C1 segment of cervical spinal cord (tissue), 14 donors: ENCODE data around the gene DYNLL2.
"Not testable (repeated sequence)": the region's sequence is repeated elsewhere in the genome, so short reads cannot be mapped to it uniquely, and the experiment has no call there.

ENCODE experiments used
- DNase-seq, 14 donors: peaks; one replicate each; lab custom pipeline; 2025; lab: John Stamatoyannopoulos, UW

DYNLL2 gene

DNA sequence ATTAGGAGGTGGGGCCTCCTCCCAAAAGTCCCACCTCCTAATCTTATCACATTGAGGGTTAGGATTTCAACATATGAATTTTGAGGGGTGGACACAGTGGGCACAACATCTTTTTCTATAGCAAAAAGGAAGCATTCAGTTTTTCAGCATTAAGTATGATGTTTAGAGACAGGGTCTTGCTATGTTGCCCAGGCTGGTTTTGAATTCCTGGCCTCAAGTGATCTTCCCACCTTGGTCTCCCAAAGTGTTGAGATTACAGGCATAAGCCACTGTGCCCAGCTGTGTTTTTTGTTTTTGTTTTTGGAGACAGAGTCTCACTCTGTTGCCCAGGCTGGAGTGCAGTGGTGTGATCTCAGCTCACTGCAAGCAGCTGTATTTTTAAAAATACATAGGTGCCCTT lies 18.7 kb downstream of the DYNLL2 start:
- DNase-seq: not testable (repeated sequence)

DNA sequence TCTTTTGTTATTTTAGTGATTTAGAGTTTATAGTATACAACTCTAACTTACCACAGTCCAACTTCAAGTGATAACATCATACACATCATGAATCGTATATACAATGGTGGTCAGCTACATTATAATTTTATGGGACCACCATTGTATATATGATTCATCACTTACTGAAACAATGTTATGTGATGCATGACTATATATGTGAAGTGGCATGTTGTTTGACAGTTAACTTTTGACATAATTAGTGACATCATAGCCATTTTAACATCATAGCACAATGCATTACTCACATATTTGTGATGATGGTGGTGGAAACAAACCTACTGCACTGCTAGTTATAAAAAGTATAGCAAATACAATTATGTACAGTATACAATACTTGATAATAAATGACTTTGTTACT lies 21.9 kb downstream of the DYNLL2 start:
- DNase-seq: no peak

DNA sequence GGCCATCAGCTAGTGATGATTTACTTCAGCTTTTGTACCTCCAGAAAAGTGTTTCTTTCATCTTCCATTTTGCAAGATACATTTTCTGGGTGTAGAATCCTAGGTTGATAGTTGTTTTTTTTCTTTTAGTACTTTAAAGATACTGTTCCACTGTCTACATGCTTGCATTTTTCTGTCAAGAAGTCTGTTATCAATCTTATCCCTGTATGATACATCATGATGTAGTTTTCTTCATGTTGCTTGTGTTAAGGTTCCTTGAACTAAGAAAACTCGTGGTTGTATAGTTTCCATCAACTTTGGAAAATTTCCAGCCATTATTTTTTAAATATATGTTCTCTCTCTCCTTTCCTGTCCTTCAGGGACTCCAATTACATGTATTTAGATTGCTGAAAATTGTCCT lies 24.1 kb downstream of the DYNLL2 start:
- no peak for DNase-seq

DNA sequence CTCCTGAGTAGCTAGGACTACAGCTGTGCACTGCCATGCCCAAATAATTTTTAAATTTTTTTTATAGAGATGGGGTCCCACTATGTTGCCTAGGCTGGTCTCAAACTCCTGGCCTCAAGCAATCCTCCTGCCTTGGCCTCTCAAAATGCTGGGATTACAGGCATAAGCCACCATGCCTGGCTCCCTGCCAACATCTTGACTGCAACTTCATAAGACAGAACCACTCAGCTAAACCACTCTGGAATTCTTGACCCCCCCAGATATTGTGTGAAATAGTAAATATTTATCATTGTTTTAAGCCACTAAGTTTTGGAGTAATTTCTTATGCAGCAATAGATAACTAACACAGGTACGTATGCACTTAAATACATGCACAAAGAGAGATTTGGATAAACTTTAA lies 26.0 kb downstream of the DYNLL2 start:
- DNase-seq: no peak

DNA sequence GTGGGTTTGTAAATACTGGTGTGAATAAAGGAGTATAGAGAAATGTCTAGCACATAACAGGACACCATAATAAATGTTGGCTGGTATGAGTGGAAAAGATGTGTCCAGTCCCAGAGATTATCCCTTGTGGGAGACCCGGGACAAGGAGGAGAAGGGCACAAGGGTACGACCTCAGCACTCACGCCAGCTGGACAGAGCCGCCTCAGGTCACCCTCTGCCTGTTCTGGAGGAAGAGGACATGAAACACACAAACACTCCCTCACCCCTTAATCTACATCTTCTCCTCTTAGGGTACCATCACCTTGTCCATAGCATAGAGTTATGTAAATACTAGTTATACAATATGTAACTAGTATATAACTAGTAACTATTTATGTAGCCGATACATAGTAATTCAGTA lies 26.8 kb downstream of the DYNLL2 start:
- no peak for DNase-seq

DNA sequence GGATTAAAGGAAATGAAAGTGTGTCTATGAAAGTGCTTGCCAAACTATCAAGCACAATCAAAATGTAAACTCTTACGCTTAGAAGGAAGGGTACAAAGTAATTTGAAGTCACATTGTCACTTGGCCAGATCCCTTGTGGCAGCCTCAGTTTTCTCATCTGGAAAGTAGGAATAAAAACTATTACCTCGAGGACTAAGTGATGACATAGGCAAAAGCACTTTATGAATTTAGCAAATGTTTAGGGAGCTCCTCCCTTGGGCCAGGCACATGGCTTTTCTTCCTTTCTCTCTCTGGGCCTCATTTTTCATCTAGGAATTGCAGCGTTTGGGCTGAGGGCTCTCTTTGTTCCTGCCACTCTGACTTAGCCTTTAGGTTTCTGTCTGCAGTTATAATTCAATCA lies 28.5 kb downstream of the DYNLL2 start:
- no peak for DNase-seq

DNA sequence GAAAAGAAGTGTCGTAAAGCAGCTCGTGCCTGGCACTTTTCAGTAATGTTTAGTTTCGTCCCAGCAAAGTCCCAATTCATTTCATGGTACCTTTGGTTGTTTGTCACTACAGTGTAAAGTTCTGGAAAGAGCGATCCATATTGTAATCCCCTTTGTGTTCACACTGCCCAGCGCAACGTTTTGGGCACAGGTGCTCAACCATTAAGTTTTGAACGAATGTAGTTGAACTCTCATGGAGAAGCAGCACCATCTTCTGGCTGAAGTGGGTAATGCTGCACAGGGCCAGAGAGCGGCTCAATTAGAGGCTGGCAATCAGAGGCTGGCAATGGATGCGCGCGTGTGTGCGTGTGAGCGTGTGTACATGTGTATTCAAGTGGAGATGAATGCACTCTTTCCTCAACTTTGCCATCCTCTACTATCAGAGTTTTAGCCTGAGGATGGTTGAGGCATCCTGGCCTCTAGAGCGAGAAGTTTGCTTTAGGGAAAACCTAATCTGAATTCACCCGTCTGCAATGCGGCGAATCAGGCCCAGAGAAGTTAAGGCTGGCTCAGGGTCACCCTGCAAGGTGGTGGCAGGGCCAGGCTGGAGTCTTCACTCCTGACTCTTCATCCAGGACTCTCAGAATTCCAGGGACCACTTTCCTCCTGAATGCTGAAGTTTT lies 29.9 kb downstream of the DYNLL2 start:
- peak in 12 of 14 donors; percentile 7 to 69 (median 37) for DNase-seq

DNA sequence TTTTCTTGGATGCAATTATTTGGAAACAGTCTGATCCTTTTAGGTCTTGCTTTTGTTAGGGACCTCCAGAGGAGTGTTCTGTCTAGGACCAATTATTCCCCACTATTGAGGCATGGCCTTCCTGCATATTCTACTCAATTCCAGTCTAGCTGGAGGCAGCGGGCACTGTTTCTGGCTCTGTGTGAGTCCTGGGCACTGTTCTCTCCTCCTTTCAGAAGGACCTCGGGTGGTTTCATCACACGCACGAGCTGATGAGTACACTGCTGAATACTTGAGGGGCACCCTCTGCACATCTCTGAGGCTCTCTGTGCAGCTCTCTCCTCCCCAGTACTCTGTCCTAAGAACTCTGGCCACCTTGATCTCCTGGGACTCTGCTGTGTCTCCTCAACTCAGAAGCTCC lies 30.7 kb downstream of the DYNLL2 start:
- DNase-seq: no peak

DNA sequence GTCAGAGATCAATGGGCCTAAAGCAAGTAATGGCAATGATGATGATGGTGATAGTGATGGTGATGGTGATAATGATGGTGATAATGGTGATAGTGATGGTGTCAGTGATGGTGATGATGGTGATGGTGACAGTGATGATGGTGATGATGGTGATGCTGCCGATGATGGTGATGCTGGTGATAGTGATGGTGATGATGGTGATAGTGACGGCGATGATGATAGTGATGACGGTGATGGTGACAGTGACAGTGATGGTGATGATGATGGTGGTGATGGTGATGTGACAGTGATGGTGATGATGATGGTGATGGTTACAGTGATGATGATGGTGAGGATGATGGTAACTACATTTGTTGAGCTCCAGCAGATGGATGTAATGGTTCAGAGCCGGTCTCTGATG lies 34.2 kb downstream of the DYNLL2 start:
- DNase-seq: no peak

DNA sequence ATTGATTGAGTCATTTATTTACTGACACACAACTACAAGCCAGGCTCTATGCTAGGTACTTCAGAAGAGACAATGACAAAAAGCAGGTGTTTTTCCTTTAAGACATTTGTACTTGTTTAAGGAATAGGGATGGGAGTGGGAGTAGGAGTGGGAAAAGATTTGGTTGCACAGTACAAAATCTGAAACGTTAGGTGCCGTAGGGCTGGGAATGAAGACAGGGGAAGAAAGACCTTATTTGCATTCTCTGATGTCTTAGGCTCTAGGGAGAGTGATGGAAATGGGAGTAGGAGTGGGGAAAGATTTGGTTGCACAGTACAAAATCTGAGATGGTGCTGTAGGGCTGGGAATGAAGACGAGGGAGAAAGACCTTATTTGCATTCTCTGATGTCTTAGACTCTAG lies 36.3 kb downstream of the DYNLL2 start:
- DNase-seq: no peak

DNA sequence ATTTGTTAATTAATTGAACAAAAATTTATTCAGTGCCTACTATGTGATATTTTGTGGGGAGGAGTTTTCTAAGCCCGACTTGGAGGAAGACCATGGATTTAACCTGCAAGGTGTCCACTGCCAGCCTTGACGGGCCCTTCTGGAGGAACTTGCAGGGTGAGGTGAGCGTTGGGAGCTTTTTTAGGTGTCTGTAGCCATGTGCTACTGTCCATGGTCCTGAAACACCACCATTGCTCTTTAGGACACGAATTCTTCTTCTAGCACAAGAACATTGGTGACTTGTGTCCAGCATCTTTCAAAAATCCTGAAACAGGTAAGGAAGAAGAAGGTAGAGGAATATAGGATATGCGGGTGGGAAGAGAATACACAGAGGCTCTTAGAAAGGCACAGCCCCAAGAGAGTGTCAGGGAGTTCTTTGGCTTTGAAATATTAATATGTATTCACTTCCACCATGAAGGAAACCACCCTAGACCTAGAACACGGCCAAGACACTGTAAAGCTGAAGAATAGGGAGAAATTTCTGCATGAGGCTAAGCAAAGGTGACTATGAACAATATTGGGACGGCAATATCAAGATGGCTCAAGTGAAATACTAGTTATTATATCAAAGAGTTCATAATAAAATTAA lies 37.1 kb downstream of the DYNLL2 start:
- DNase-seq: no peak

DNA sequence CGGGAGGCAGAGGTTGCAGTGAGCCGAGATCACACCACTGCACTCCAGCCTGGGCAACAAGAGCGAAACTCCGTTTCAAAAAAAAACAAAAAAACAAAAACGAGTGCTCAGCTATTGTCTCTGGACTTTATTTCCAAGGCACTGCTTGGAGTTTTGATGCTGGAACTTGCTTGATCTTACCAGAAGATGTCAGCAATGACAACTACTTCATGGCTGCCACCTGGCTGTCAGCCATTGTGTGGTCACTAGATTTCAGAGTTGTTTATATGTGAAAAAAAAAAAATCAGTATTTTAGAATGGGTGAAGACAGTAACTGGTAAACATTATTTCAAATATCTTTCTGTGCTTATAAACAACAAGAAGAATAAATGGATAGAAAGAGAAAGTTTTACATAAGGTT lies 38.7 kb downstream of the DYNLL2 start:
- DNase-seq: no peak

DNA sequence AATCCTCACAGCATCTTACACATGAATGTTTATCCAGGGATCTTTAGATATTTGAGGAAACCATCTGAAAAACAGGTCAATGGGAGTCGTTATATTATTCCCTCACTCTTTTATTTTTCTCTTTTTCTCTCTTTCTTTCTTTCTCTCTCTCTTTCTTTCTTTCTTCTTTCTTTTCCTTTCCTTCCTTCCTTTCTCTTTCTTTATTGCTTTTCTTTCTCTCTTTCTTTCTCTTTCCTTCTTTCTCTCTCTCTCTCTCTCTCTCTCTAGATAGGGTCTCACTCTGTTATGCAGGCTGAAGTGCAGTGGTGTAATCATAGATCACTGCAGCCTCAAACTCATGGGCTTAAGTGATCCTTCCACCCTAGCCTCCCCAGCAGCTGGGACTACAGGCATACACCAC lies 44.6 kb downstream of the DYNLL2 start:
- no peak for DNase-seq

DNA sequence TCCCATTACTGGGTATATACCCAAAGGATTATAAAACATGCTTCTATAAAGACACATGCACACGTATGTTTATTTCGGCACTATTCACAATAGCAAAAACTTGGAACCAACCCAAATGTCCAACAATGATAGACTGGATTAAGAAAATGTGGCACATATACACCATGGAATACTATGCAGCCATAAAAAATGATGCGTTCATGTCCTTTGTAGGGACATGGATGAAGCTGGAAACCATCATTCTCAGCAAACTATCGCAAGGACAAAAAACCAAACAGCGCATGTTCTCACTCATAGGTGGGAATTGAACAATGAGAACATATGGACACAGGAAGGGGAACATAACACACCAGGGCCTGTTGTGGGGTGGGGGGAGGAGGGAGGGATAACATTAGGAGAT lies 49.5 kb downstream of the DYNLL2 start:
- DNase-seq: not testable (repeated sequence)

DNA sequence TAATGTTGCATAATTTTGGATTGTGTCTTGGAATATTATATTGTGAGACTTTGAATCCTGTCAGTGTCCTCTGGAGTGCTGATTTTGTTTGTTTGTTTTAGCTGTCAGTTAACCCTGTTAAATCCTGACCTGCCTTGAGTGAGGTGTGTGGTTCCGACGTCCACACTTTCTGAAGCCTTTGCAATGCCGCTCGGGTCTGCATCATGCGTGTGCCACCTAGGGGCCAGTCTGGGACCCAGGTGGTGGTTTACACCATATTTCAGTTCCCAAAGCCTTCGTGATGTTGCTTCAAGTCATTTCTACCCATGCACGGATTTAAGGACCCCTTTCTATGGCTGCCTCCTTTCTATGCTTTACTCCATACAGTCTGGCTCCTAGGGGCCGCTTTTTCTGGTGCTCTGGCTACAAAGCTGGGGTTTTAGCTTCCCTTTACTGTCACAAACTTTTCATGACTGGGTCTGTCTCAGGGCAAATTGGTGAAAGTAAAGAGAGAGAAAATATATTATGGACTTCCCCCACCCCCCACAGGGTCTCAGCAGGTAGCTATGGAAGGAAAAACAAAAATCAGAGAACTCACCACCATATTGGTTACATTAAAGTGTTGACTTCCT lies 53.6 kb downstream of the DYNLL2 start:
- no peak for DNase-seq

DNA sequence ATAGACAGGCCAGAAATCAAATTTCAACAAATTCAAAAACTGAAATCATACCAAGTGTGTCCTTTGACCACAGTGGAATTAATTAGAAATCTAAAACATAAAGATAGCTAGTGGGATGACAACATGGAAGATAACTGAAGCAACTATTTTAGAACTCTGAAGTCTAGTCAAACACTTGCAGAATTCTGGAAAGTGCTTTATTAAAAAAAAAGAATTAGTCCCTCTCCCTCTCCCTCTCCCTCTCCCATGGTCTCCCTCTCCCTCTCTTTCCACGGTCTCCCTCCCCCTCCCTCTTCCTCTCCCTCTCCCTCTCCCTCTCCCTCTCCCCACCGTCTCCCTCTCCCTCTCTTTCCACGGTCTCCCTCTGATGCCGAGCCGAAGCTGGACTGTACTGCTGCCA lies 58.3 kb downstream of the DYNLL2 start:
- no peak for DNase-seq

DNA sequence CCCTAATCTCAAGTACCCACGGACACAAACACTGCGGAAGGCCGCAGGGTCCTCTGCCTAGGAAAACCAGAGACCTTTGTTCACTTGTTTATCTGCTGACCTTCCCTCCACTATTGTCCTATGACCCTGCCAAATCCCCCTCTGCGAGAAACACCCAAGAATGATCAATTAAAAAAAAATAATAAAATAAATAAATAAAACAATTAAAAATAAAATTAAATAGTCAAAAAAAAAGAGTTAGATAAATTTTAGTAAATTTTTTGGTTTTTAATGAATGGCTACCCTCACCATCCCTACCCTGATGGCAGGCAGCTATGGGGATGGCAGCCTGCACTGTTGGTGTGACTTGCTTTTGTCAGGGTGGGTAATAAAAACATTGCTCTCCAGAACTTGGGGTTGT lies 60.1 kb downstream of the DYNLL2 start:
- DNase-seq: not testable (repeated sequence)

DNA sequence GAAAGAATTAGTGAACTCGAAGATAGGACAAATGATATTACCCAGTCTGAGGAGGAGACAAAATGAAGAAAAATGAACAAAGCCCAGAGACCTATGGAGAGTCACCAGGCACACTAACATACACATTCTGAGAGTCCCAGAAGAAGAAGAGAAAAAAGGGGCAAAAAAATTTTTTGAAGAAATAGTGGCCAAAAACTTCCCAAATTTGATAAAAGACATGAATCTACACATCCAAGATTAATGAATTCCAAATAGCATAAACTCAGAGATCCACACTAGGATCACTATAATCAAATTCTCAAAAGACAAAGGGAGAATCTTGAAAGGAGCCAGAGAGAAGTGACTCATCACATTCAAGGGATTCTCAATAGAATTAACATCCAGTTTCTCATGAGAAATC lies 61.6 kb downstream of the DYNLL2 start:
- DNase-seq: no peak
